Measurements from ENCODE around the gene RAPGEF1.

- TF ChIP-seq, protein P1, sequence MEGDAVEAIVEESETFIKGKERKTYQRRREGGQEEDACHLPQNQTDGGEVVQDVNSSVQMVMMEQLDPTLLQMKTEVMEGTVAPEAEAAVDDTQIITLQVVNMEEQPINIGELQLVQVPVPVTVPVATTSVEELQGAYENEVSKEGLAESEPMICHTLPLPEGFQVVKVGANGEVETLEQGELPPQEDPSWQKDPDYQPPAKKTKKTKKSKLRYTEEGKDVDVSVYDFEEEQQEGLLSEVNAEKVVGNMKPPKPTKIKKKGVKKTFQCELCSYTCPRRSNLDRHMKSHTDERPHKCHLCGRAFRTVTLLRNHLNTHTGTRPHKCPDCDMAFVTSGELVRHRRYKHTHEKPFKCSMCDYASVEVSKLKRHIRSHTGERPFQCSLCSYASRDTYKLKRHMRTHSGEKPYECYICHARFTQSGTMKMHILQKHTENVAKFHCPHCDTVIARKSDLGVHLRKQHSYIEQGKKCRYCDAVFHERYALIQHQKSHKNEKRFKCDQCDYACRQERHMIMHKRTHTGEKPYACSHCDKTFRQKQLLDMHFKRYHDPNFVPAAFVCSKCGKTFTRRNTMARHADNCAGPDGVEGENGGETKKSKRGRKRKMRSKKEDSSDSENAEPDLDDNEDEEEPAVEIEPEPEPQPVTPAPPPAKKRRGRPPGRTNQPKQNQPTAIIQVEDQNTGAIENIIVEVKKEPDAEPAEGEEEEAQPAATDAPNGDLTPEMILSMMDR (IDR thresholded peaks at IDR 0.05) = no peak
- TF ChIP-seq POLR2A (IDR thresholded peaks at IDR 0.05) = no peak
- TF ChIP-seq POLR2AphosphoS5 (IDR thresholded peaks at IDR 0.05; ENCODE audit: insufficient read depth in 1 of 2, low read depth in 1 of 2) = no peak
Measured at GRCh38 chr9:131677049-131677443, 62.8 kb downstream of the RAPGEF1 start.

All from vagina (tissue), 2 donors.